Thyroid gland (tissue), 4 donors: ENCODE measurements around the gene ATG9A.

ENCODE experiments used
- CTCF ChIP-seq, 6 experiments: fragments of 200-600 bp in 3 of 6; fragments of 450-650 bp in 3 of 6; sonication (generic) in 3 of 6; IDR thresholded peaks; one replicate each; pipeline ENCODE4 v1.5.1; 2016 to 2019; ENCODE audit warnings: antibody characterized with exemption in 6 of 6, mild to moderate bottlenecking in 2 of 6, inconsistent platforms in 1 of 6, moderate library complexity in 1 of 6
- POLR2A ChIP-seq, 2 donors: fragments of 450-650 bp; IDR thresholded peaks; one replicate each; pipeline ENCODE4 v1.6.1; 2017; ENCODE audit warnings: antibody characterized with exemption in 2 of 2, mild to moderate bottlenecking in 2 of 2, moderate library complexity in 1 of 2

- TF ChIP-seq POLR2A (IDR thresholded peaks at IDR 0.05) (no peak), CTCF (IDR thresholded peaks at IDR 0.05) (no peak)
Measured at GRCh38 chr2:219252084-219252483, 22.6 kb upstream of the ATG9A start.
